HepG2 (cell line): ENCODE data around the gene FAM111A. TPM values are rescaled to one million over a fixed set of nuclear protein-coding genes. Genes with fewer than 3 reads are reported as not detected.

Experiments used
- ATAC-seq: fragments of 200-7000 bp; cut with Tn5 transposase; 3 replicates; pipeline ENCODE4 v1.9.1; 2020; ENCODE audit warnings: mild to moderate bottlenecking, moderate library complexity
- BruUV-seq: library from RNA; stranded (reverse); fragments of 400-500 nt; replicated peaks from 2 replicates; lab custom pipeline; 2021; lab: Mats Ljungman, UMichigan
- CTCF ChIA-PET: fragments of 300-600 bp; formaldehyde crosslinking; extraction: SDS; loops from one replicate; lab custom pipeline; 2021; ENCODE audit warnings: low total read pairs, inconsistent platforms, low intra/inter-chr PET ratio; lab: Yijun Ruan, JAX
- POLR2A ChIA-PET: fragments of 350-600 bp; sonication (Branson Sonifier 250); formaldehyde crosslinking; loops from one replicate; lab custom pipeline; 2020; ENCODE audit warnings: antibody characterized with exemption, inconsistent platforms; lab: Yijun Ruan, JAX
- DNase-seq: peaks from one replicate; pipeline ENCODE4 v3.0.0-alpha.2; 2015; ENCODE audit warnings: low spot score
- FAIRE-seq: peaks from 3 replicates; lab custom pipeline; 2011; peaks lifted over from hg19 to GRCh38; lab: Jason Lieb, UNC
- H2AFZ ChIP-seq: one replicate; pipeline ENCODE4 v1.6.1; 2011; ENCODE audit warnings: low read length, inconsistent platforms
- H3K27ac ChIP-seq: fragments of 300-600 bp; 3 replicates; pipeline ENCODE4 v1.8.0; 2011; ENCODE audit warnings: mixed run types, mild to moderate bottlenecking, mixed read lengths, low read length, inconsistent platforms; ENCODE audit not compliant: insufficient read depth; ENCODE audit errors: extremely low read length
- H3K27me3 ChIP-seq, 2 experiments: fragments of 200-600 bp in 1 of 2; 2 replicates in 1 of 2; 3 replicates in 1 of 2; pipeline versions ENCODE4 v1.6.0 to v1.8.0; 2011; ENCODE audit warnings: low read length in 2 of 2, mild to moderate bottlenecking in 2 of 2, moderate library complexity in 2 of 2, inconsistent platforms in 1 of 2; ENCODE audit not compliant: insufficient read depth in 2 of 2, control insufficient read depth in 1 of 2
- H3K36me3 ChIP-seq, 2 experiments: fragments of 200-600 bp in 1 of 2; replicated peaks in 1 of 2; 2 replicates in 1 of 2; 3 replicates in 1 of 2; pipeline versions ENCODE4 v1.5.1 to v1.8.0; 2011; ENCODE audit warnings: low read length in 2 of 2, inconsistent platforms in 1 of 2; ENCODE audit not compliant: insufficient read depth in 2 of 2, control insufficient read depth in 1 of 2
- H3K4me1 ChIP-seq: 2 replicates; pipeline ENCODE4 v1.5.1; 2012; ENCODE audit warnings: low read length, inconsistent platforms; ENCODE audit not compliant: insufficient read depth
- H3K4me2 ChIP-seq: 2 replicates; pipeline ENCODE4 v1.6.0; 2011; ENCODE audit warnings: low read depth, low read length, inconsistent platforms
- H3K4me3 ChIP-seq, 3 experiments: fragments of 200-600 bp in 1 of 3; sonication (generic), shearing (Covaris generic) in 1 of 3; replicated peaks in 1 of 3; 2 replicates each; pipeline ENCODE4 v1.5.1; 2011 to 2016; ENCODE audit warnings: low read length in 3 of 3, inconsistent platforms in 2 of 3, low read depth in 2 of 3, mild to moderate bottlenecking in 2 of 3, control low read depth in 1 of 3, mixed read lengths in 1 of 3; ENCODE audit not compliant: insufficient read depth in 1 of 3
- H3K79me2 ChIP-seq: one replicate; pipeline ENCODE4 v1.6.1; 2011; ENCODE audit warnings: low read length, inconsistent platforms; ENCODE audit not compliant: insufficient read depth
- H3K9ac ChIP-seq: 2 replicates; pipeline ENCODE4 v1.6.0; 2011; ENCODE audit warnings: mild to moderate bottlenecking, low read depth, low read length, inconsistent platforms; ENCODE audit not compliant: insufficient read depth
- H3K9me3 ChIP-seq: 2 replicates; pipeline ENCODE4 v1.5.1; 2012; ENCODE audit warnings: mild to moderate bottlenecking, low read length
- H4K20me1 ChIP-seq: 2 replicates; pipeline ENCODE4 v1.6.0; 2011; ENCODE audit warnings: inconsistent platforms, mild to moderate bottlenecking, low read length, moderate library complexity; ENCODE audit not compliant: insufficient read depth
- CBFB ChIP-seq: sonication (generic); formaldehyde crosslinking; IDR thresholded peaks from 2 replicates; pipeline ENCODE4 v1.4.0; 2020; ENCODE audit warnings: missing genetic modification reagents
- FOSL2 ChIP-seq: sonication (generic); formaldehyde crosslinking; IDR thresholded peaks from 2 replicates; pipeline ENCODE4 v1.4.0; 2020; ENCODE audit warnings: missing genetic modification reagents
- FOXC1 ChIP-seq: sonication (generic); formaldehyde crosslinking; IDR thresholded peaks from 2 replicates; pipeline ENCODE4 v1.8.0; 2022; ENCODE audit warnings: mild to moderate bottlenecking, missing genetic modification reagents, borderline replicate concordance
- FOXM1 ChIP-seq: sonication (generic); formaldehyde crosslinking; IDR thresholded peaks from 2 replicates; pipeline ENCODE4 v1.5.0; 2020; ENCODE audit warnings: missing genetic modification reagents
- HDAC1 ChIP-seq: sonication (generic); formaldehyde crosslinking; IDR thresholded peaks from 2 replicates; pipeline ENCODE4 v1.5.1; 2020; ENCODE audit warnings: mild to moderate bottlenecking, missing genetic modification reagents
- MLLT10 ChIP-seq: sonication (generic); formaldehyde crosslinking; IDR thresholded peaks from 2 replicates; pipeline ENCODE4 v1.4.0; 2020; ENCODE audit warnings: missing genetic modification reagents
- NFE2 ChIP-seq: sonication (generic); formaldehyde crosslinking; IDR thresholded peaks from 2 replicates; pipeline ENCODE4 v1.4.0; 2020; ENCODE audit warnings: missing genetic modification reagents
- NR2C2 ChIP-seq: sonication (generic); formaldehyde crosslinking; IDR thresholded peaks from 2 replicates; pipeline ENCODE4 v1.4.0; 2020; ENCODE audit warnings: missing genetic modification reagents, mild to moderate bottlenecking, moderate library complexity, borderline replicate concordance
- NR3C1 ChIP-seq: sonication (generic); formaldehyde crosslinking; IDR thresholded peaks from 2 replicates; pipeline ENCODE4 v1.4.0; 2020; ENCODE audit warnings: missing genetic modification reagents
- SAP130 ChIP-seq: IDR thresholded peaks from 2 replicates; pipeline ENCODE4 v1.6.1; 2016; ENCODE audit warnings: low read depth
- SSRP1 ChIP-seq: IDR thresholded peaks from 2 replicates; pipeline ENCODE4 v1.6.1; 2016; ENCODE audit warnings: control low read depth
- TARDBP ChIP-seq: sonication (generic); formaldehyde crosslinking; IDR thresholded peaks from 2 replicates; pipeline ENCODE4 v1.8.0; 2022; ENCODE audit warnings: mild to moderate bottlenecking, missing genetic modification reagents
- TMF1 ChIP-seq: sonication (generic); formaldehyde crosslinking; IDR thresholded peaks from 2 replicates; pipeline ENCODE4 v1.8.1; 2022; ENCODE audit warnings: low read depth, missing genetic modification reagents
- YY1 ChIP-seq: IDR thresholded peaks from 2 replicates; pipeline ENCODE4 v1.6.1; 2011; ENCODE audit warnings: low read length, low read depth, moderate library complexity, mild to moderate bottlenecking; ENCODE audit not compliant: insufficient read depth, insufficient replicate concordance
- ZMYM2 ChIP-seq: sonication (generic); formaldehyde crosslinking; IDR thresholded peaks from 2 replicates; pipeline ENCODE4 v1.8.0; 2022; ENCODE audit warnings: mild to moderate bottlenecking, missing genetic modification reagents
- ZNF263 ChIP-seq: sonication (generic); formaldehyde crosslinking; IDR thresholded peaks from 2 replicates; pipeline ENCODE4 v1.4.0; 2020; ENCODE audit warnings: missing genetic modification reagents
- ZNF530 ChIP-seq: sonication (generic); formaldehyde crosslinking; IDR thresholded peaks from 2 replicates; pipeline ENCODE4 v1.5.0; 2020; ENCODE audit warnings: low read depth, mild to moderate bottlenecking, missing genetic modification reagents
- ZNF598 ChIP-seq: sonication (generic); formaldehyde crosslinking; IDR thresholded peaks from 2 replicates; pipeline ENCODE4 v1.5.1; 2020; ENCODE audit warnings: mild to moderate bottlenecking, missing genetic modification reagents, borderline replicate concordance
- ZNF788 ChIP-seq: sonication (generic); formaldehyde crosslinking; IDR thresholded peaks from 2 replicates; pipeline ENCODE4 v1.5.0; 2020; ENCODE audit warnings: mild to moderate bottlenecking, missing genetic modification reagents, borderline replicate concordance
- WGBS: methylation state at CpG from one replicate; pipeline ENCODE4 v1.1.6; 2017; ENCODE audit warnings: low lambda C conversion rate; 5-methylcytosine and 5-hydroxymethylcytosine counted together
- in situ Hi-C: cut with HindIII; loops from 2 replicates; pipeline ENCODE4 v1.10.0; 2017; ENCODE audit warnings: low pct_unique_long_range_greater_than_20kb; ENCODE audit not compliant: extremely low pct_ligation_motif_present
- intact Hi-C: fragments of 100-400 bp; cut with micrococcal nuclease; formaldehyde crosslinking; loops from one replicate; pipeline ENCODE4 v1.10.0; 2022; ENCODE audit not compliant: unreplicated experiment
- polyA plus RNA-seq, 8 experiments: library from polyadenylated mRNA; depleted of rRNA in 3 of 8; stranded (reverse) in 7 of 8; unstranded in 1 of 8; fragments of >200 nt; fragmentation: Illumina TruSeq in 4 of 8; extraction: Trizol in 4 of 8; gene quantifications; 2 replicates each; pipeline versions ENCODE4 v1.2.1 to v1.2.3, GENCODE V29; 2011 to 2016; ENCODE audit warnings: low read depth in 4 of 8, missing spikeins in 1 of 8, mixed read lengths in 1 of 8; ENCODE audit not compliant: insufficient read depth in 1 of 8
- total RNA-seq, 5 experiments: library from RNA; depleted of rRNA; stranded (reverse); fragments of >200 nt; fragmentation: Illumina TruSeq; extraction: Trizol; gene quantifications; 2 replicates each; pipeline ENCODE4 v1.2.3, GENCODE V29; 2016; ENCODE audit warnings: low read depth in 1 of 5
- TF ChIP-seq, protein P1 (sequence below): sonication (generic); formaldehyde crosslinking; IDR thresholded peaks from 2 replicates; pipeline ENCODE4 v1.8.1; 2023; ENCODE audit warnings: mild to moderate bottlenecking, missing genetic modification reagents, borderline replicate concordance

FAM111A gene
- total and polyA plus RNA-seq, 2 of the 13 experiments (the other 11 are each of a cell fraction or from before 2014, with no cell fraction given): 3.2 to 13.5 TPM

DNA sequence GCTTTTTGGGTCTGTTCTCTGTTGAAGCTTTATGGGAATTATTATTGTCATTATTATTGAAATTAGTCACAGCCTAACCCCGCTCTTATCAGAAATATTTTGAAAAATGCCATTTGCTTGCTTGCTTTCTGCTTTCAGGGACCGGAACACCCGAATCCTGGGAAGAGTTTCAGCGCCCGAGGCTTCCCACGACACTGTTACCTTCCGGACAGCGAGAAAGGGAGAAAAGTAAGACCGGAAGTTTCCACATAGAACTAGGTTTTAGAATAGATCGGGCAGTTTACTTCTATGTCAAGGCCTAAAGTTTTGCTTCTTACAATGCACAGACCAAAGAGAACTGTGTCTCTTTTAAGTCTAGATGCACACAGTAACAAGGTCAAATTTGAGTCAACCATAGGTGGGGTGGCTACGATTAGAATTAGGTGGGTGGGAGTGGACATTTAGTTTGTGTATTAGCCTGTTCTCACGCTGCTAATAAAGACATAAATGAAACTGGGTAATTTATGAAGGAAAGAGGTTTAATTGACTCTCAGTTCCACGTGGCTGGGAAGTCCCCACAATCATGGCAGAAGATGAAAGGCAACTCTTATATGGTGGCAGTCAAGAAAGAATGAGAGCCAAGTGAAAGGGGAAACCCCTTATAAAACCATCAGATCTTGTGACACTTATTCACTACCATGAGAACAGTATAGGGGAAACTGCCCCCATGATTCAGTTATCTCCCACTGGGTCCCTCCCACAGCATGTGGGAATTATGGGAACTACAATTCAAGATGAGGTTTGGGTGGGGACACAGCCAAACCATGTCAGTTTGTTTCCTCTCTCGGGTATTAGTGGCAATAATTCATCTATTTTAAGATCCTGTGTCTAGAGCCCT lies 57.1 kb downstream of the FAM111A start:
- no peak overlapping the region for H3K9ac ChIP-seq
- WGBS: 93% methylated on average over 14 of the region's 14 CpGs
- no peaks in the 10 kb centered on the region for H3K27me3 ChIP-seq
- DNase-seq (no peak), ATAC-seq (no peak), FAIRE-seq (no peak)
- no peak overlapping the region for H3K4me2 ChIP-seq
- H3K4me1 ChIP-seq: peaks cover 9% of the 10 kb centered on the region; the same call in 1 of the 2 replicates
- no peak for TF ChIP-seq HDAC1 (CRISPR knock-in tag)
- no peak for TF ChIP-seq NR3C1 (CRISPR knock-in tag)
- TF ChIP-seq ZMYM2 (CRISPR knock-in tag): no peak
- TF ChIP-seq NFE2 (CRISPR knock-in tag): no peak
- TF ChIP-seq ZNF530 (CRISPR knock-in tag): no peak
- TF ChIP-seq SSRP1 (CRISPR knock-in tag): no peak
- no peak for TF ChIP-seq FOXM1 (CRISPR knock-in tag)
- no peak for TF ChIP-seq FOXC1 (CRISPR knock-in tag)
- TF ChIP-seq FOSL2 (CRISPR knock-in tag): no peak
- no peak for TF ChIP-seq ZNF263 (CRISPR knock-in tag)
- TF ChIP-seq YY1: no peak
- TF ChIP-seq TARDBP (CRISPR knock-in tag): no peak
- TF ChIP-seq, protein P1, sequence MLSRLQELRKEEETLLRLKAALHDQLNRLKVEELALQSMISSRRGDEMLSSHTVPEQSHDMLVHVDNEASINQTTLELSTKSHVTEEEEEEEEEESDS (CRISPR knock-in tag): no peak
- no peak for TF ChIP-seq NR2C2 (CRISPR knock-in tag)
- no peak for TF ChIP-seq SAP130 (CRISPR knock-in tag)
- no peak for TF ChIP-seq TMF1
- no peak for TF ChIP-seq ZNF598 (CRISPR knock-in tag)
- no peak for TF ChIP-seq CBFB
- TF ChIP-seq ZNF788: no peak
- no peak for TF ChIP-seq MLLT10 (CRISPR knock-in tag)
- ChIA-PET POLR2A (no interaction called here), CTCF (no interaction called here)
- no peaks in the 10 kb centered on the region for H3K9me3 ChIP-seq
- intact Hi-C loops (loop anchor here (10.0 kb wide), 1 partner anchor 55 kb away; the partner anchor contains the start of gene FAM111A), in situ Hi-C loops (loop anchor here (25.0 kb wide), 1 partner anchor 488 kb away; no protein-coding TSS in a partner anchor)
- no peaks in the 10 kb centered on the region for H4K20me1 ChIP-seq
- no TSS peak for BruUV-seq
- H3K4me3 ChIP-seq: no peak overlapping the region
- H3K36me3 ChIP-seq: peaks cover 6% of the 10 kb centered on the region in 2 experiments; a peak in 2 of 5 replicates
- H3K79me2 ChIP-seq: no peaks in the 10 kb centered on the region
- H2AFZ ChIP-seq: no peak overlapping the region
- H3K27ac ChIP-seq: no peak overlapping the region
